Measurements from ENCODE around the gene ABHD10.

DNA sequence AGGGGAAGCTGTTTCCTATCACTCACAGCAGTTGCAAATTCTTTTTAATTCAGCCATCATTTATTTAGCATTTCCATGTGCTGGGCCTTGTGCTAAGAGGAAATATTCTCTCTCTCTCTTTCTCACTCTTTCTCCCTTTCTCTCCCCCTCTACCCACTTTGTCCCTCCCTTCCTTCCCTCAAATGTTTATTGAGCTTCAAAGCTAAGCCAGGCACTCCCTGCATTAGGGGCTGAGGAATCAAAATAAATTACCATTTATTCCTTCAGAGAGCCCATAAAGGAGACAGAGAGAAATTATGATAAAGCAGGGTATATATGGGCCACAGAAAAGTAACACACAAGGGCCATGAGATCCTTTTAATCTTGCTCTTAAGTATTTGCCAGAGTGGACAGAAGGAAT, 62.5 kb downstream of the ABHD10 start:
- TF ChIP-seq, protein P1, sequence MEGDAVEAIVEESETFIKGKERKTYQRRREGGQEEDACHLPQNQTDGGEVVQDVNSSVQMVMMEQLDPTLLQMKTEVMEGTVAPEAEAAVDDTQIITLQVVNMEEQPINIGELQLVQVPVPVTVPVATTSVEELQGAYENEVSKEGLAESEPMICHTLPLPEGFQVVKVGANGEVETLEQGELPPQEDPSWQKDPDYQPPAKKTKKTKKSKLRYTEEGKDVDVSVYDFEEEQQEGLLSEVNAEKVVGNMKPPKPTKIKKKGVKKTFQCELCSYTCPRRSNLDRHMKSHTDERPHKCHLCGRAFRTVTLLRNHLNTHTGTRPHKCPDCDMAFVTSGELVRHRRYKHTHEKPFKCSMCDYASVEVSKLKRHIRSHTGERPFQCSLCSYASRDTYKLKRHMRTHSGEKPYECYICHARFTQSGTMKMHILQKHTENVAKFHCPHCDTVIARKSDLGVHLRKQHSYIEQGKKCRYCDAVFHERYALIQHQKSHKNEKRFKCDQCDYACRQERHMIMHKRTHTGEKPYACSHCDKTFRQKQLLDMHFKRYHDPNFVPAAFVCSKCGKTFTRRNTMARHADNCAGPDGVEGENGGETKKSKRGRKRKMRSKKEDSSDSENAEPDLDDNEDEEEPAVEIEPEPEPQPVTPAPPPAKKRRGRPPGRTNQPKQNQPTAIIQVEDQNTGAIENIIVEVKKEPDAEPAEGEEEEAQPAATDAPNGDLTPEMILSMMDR (IDR thresholded peaks at IDR 0.05; ENCODE audit: low read length), result no peak
- no peak for TF ChIP-seq EZH2 (IDR thresholded peaks at IDR 0.05; ENCODE audit: borderline replicate concordance, low read length)
